Neural progenitor cell (in vitro differentiated cells): Measurements from ENCODE around the gene ZNF664.

Source experiments
- CTCF ChIP-seq: fragments of 200-600 bp; sonication (generic); IDR thresholded peaks from 2 replicates; pipeline ENCODE4 v1.5.1; 2017; ENCODE audit warnings: antibody characterized with exemption, mild to moderate bottlenecking
- EZH2 ChIP-seq: fragments of 200-600 bp; sonication (generic); IDR thresholded peaks from 2 replicates; pipeline ENCODE4 v1.6.1; 2017; ENCODE audit warnings: antibody characterized with exemption, mild to moderate bottlenecking, moderate library complexity
- EZH2phosphoT487 ChIP-seq: fragments of 200-600 bp; sonication (generic); IDR thresholded peaks from 2 replicates; pipeline ENCODE4 v1.6.1; 2017; ENCODE audit warnings: antibody characterized with exemption

DNA sequence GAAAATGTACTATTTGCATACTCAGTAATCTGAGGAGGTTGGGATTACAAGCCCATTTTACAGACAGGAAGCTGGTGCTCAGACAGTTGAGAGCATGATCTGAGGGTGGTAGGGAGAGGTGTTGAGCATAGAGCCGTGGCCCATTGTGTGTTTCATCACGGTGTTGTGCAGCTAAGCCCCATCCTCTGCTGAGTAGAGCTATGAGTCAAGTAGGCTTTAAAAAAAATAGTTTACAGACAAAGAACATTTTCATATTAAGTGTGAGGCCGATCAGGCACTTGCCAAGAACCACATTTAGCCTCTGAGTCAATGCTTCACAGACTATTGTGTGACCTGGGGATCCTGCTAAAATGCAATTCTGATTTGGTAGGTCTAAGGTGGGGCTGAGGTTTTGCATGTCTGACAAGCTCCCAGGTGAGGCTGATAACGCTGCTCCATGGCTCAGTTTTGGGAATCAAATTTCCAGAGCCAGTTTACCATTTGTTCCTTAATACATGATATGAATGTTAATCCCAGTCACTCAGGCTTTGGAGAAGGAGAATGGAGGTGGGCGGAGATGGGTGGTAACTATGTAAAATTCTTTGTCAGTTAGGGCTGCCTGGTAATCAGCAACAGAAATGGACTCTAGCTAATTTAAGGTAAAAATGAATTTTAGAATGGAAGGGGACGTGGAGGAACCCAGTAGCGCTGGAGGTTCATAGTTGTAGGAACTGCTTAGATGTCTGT is 22.2 kb downstream of the ZNF664 start:
- TF ChIP-seq CTCF (no peak), EZH2 (no peak), EZH2phosphoT487 (no peak)
